HG03064 (cell line): ENCODE results near the gene TRIM41.
A peak's percentile ranks its signal among the peaks of the same experiment; 100 is the strongest.
"Not testable (repeated sequence)": the region's sequence is repeated elsewhere in the genome, so short reads cannot be mapped to it uniquely, and the experiment has no call there.

ENCODE experiments used
- ATAC-seq: cut with Tn5 transposase; IDR thresholded peaks from one replicate; pipeline ENCODE4 v1.9.1; 2021; ENCODE audit warnings: low read depth; ENCODE audit not compliant: unreplicated experiment

The TRIM41 gene

DNA sequence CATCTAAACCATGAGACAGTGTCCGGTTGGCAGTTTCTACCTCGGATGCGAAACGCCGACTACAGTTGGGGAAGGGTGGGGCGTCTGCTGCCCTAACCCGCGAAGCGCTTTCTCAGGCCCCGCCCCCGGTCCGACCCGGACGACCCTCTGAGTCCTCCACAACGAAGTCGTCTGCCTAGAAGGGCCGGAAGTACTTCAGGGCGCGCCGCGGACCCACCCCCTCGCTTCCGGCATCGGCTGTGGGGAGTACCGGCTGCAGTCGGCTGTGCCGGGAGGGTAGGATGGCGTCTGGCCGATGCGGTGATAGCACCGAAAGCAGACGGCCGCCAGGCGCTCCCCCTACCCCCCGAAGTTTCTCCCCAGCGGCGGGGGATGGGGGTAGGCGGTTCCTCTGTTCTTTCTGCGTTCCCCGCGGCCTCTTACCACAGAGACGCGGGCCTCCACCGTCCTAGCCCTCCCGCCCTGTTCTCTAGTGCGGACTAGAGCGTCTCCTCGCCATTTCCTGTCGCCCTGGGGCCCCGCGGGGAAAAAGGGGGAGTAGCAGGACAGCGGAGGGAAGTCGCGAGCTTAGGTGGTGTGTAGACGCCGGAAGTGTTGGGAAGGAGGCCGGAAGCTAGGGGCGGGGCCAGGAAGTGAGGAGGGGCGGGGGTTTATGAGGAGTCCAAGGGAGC is at the start of gene TRIM41:
Gene TRIM41, plus strand, starts transcription at position 224 of the 671 bp plus-strand sequence. CDS start 719 bp downstream, outside the sequence.
- peak; percentile 66 for ATAC-seq

GRCh38 chr5:181173420-181174342 is 49.4 kb upstream of the TRIM41 start:
- no peak for ATAC-seq

GRCh38 chr5:181176254-181176952 is 46.7 kb upstream of the TRIM41 start:
- no peak for ATAC-seq

DNA sequence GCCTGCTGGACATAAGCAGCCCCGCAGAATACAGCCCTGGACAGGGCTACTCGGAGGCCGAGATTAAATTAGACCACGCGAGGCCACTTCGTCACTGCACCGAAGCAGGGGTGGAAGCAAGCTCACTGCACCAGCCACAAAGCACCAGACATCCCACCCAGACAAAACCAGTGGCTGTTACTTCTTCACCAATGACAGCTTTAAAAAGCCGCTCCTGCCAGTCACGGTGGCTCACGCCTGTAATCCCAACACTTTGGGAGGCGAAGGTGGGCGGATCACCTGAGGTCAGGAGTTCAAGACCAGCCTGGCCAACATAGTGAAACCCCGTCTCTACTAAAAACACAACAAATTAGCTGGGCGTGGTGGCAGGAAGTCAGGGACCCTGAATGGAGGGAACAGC is 45.5 kb upstream of the TRIM41 start:
- ATAC-seq = not testable (repeated sequence)

GRCh38 chr5:181181650-181182565 is 41.2 kb upstream of the TRIM41 start:
- peak; percentile 68 for ATAC-seq

GRCh38 chr5:181182651-181183050 is 40.4 kb upstream of the TRIM41 start:
- ATAC-seq = no peak

DNA sequence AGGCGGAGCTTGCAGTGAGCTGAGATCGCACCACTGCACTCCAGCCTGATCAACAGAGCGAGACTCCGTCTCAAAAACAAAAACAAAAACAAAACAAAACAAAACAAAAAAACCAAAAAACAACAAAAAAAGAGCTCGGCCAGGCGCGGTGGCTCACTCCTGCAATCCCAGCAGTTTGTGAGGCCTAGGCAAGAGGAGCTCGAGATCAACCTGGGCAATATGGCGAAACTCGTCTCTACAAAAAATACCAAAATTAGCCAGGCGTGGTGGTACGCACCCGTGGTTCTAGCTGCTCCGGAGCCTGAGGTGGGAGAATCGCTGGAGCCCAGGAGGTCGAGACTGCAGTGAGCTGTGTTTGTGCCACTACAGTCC is 38.2 kb upstream of the TRIM41 start:
- ATAC-seq = no peak

DNA sequence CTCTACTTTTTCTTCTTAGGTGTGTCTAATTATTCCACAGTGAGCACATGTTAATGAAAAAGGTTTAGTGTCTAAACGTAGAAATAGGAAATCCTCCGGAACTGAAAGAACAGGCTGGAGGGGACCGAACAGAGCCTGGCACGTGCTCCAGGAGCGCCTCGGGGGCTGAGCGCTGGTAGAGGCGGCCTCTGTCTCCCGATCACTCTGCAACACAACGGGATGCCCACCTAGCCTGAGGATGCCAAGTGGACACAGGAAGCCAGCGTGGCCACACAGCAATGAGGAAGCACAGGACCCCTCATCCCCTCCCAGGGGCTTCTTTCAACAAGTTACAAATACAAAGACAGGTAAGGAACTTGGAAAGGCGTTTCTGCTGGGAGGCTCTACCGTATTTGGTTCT is 37.5 kb upstream of the TRIM41 start:
- ATAC-seq = no peak

- ATAC-seq = no peak
Measured at GRCh38 chr5:181186022-181186421, 37.1 kb upstream of the TRIM41 start.

GRCh38 chr5:181186986-181187499 is 36.0 kb upstream of the TRIM41 start:
- no peak for ATAC-seq

DNA sequence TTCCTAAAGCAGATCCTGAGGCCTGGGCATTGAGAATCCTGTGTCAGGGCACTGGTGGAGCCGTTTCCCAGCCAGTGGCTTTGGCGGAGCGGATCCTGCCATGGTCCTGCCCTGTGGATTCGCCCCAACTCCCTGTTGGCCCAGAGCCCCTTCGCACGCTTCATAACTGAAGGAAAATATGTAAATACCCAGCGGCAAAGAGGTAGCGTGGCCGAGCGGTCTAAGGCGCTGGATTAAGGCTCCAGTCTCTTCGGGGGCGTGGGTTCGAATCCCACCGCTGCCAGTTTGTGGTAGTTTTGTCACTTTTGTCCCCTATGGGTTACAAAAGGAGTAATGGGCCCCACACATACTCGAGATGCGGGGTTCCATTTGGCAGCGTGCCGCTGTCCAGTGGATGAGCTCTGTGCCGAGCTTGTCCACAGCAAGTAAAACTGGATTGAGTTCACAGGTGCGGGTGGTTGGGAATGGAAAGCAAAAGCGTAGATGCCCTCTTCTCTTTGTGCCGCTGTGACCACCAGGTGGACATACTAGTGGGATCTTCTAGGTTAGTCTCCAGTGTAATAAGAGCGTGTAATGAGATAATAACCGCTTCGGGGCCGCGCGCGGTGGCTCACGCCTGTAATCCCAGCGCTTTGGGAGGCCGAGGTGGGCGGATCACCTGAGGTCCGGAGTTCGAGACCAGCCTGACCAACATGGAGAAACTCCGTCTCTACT is 35.4 kb upstream of the TRIM41 start:
- ATAC-seq = no peak

GRCh38 chr5:181188700-181189362 is 34.2 kb upstream of the TRIM41 start:
- ATAC-seq = no peak

- ATAC-seq = no peak
Measured at GRCh38 chr5:181189363-181189961, 33.6 kb upstream of the TRIM41 start.

GRCh38 chr5:181189962-181190710 is 32.9 kb upstream of the TRIM41 start:
- no peak for ATAC-seq

GRCh38 chr5:181190711-181191525 is 32.2 kb upstream of the TRIM41 start:
- peak; percentile 4 for ATAC-seq

- ATAC-seq = peak; percentile 46
Measured at GRCh38 chr5:181191526-181192336, 31.4 kb upstream of the TRIM41 start.
